ENCODE measurements around the gene DHX16.
"Not testable (repeated sequence)": the region's sequence is repeated elsewhere in the genome, so short reads cannot be mapped to it uniquely, and the experiment has no call there.

Gene DHX16

DNA sequence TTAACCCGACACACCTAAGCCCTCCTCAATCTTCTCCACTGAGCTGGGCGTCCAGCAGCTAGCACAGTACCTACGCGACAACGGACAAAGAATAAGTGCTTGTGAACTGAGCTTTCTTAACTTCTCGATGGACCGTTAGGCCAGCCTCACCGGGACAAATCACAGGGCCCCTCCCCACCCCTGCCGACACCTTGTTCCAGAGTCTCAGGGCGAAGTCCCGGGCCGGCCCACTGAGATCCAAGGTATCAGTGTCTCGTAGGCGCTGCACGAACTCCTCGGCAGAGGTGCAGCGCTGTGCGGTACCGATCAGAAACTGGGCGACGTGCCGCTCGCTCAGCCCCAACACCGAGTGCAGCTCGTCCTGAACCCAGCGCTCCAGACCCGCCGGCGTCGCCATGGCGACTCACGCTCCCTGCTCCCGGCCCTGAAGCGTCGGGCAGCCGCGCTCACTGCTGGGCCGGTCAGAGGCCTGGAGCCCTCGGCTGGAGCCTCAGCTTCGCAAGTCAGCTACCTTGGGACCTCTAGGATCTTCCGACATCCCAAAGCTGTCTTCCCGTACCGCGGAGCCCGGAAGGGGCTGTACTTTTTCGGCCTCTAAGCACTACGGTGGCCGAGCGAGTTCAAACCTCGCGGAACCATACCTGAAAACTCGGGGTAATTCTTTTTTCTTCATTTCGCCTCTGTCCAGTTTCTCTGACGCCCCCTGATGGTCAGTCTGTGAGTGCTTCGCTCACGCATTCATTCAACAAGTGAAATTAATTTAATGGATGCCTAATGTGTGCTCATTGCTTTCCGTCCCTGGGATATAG lies at the start of gene DHX16:
Gene DHX16 (minus strand): TSS at position 562 of the 809 bp plus-strand sequence. CDS start 165 bp downstream, at position 397.
- Histone ChIP-seq H3K27me3 (ENCODE audit: control insufficient read depth, insufficient read depth, low read length) (no peaks in the 10 kb centered on the region), H3K9ac (ENCODE audit: low read length) (peak within 1 kb of the TSS; percentile 76), H3K4me1 (ENCODE audit: control insufficient read depth, insufficient read depth, low read length) (peaks cover 12% of the 10 kb centered on the region), H3K4me3 (ENCODE audit: low read length) (peak within 1 kb of the TSS; percentile 94), H3K36me3 (ENCODE audit: control insufficient read depth, insufficient read depth, low read length) (peaks cover 10% of the 10 kb centered on the region), H3K9me3 (ENCODE audit: control insufficient read depth, low read length) (no peaks in the 10 kb centered on the region)

DNA sequence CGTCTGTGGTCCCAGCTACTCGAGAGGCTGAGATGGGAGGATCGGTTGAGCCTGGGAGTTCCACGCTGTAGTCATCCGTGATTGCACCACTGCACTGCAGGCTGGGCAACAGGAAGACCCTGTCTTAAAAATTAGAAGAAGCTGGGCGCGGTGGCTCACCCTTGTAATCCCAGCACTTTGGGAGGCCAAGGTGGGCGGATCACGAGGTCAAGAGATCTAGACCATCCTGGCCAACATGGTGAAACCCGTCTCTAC lies 49.1 kb upstream of the DHX16 start:
- H3K27me3 ChIP-seq (ENCODE audit: control insufficient read depth, insufficient read depth, low read length); H3K9me3 ChIP-seq (ENCODE audit: control insufficient read depth, low read length): not testable (repeated sequence)
- Histone ChIP-seq H3K36me3 (ENCODE audit: control insufficient read depth, insufficient read depth, low read length) (peaks cover 22% of the 10 kb centered on the region), H3K4me3 (ENCODE audit: low read length) (peak overlapping the region; percentile 69), H3K9ac (ENCODE audit: low read length) (peak overlapping the region; percentile 72), H3K4me1 (ENCODE audit: control insufficient read depth, insufficient read depth, low read length) (peaks cover 25% of the 10 kb centered on the region)

DNA sequence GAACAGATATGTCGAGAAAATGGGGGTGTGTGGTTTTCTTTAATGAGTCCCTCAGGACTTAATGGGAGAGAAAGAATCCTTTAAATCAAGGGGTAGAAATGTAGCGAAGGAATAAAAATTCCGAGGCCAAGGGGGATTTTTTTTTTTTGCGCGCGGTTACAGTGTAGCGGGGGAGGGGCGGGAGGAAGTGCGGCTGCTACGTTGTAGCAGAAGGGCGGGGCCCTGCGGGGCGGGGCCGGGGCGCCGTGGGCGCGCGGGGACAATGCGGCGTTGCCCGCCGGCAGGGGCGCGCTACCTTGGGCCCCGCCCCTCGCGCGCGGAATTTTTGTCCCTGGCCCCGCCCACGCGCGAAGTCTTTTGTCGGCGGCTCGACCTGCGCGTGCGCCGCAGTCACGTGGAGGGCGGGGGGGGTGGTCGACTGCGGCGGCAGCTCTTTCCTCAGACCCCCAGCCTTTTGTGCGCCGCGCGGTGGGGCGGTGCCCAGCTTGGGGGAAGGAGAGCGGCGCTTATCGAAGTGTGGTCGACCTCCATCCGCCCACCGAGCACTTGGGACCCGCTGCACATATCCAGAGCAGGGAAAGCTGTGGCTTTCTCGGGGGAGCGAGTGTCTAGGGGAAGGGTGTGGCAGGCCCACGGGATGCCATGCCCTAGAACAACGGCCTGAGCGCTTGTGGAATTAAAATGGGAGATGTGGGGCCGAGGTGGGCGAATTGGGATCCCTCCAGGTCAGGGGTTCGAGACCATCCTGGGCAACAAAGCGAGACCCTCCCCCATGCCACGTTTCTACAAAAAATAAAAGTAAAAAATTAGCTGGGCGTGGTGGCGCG lies 48.6 kb upstream of the DHX16 start:
- Histone ChIP-seq H3K4me1 (ENCODE audit: control insufficient read depth, insufficient read depth, low read length) (peaks cover 25% of the 10 kb centered on the region), H3K4me3 (ENCODE audit: low read length) (peak overlapping the region; percentile 95), H3K9me3 (ENCODE audit: control insufficient read depth, low read length) (no peaks in the 10 kb centered on the region), H3K27me3 (ENCODE audit: control insufficient read depth, insufficient read depth, low read length) (no peaks in the 10 kb centered on the region), H3K9ac (ENCODE audit: low read length) (peak overlapping the region; percentile 87), H3K36me3 (ENCODE audit: control insufficient read depth, insufficient read depth, low read length) (peaks cover 22% of the 10 kb centered on the region)

DNA sequence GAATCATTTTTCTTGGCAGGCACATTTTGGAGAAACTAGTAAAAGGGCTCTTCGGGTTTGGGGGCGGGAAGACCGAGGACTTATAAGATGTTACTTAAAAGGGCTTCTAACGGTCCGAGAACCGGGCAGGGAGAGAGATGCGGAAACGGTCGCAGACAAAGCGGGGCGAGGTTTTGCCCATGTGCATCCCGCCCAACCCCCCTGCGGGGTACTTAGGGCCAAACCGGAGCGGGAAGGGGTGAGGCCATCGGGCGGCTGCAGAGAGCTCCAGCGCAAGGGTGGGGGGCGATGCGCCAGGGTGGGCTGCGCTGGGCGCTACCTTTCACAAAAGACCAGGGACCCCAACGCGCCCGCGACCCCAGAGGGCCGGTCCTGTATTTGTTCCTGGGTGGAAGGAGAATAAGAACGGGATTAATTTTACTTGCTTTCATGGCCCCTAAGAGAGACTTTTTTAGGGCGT lies 48.0 kb upstream of the DHX16 start:
- peaks cover 25% of the 10 kb centered on the region for H3K4me1 ChIP-seq (ENCODE audit: control insufficient read depth, insufficient read depth, low read length)
- H3K27me3 ChIP-seq (ENCODE audit: control insufficient read depth, insufficient read depth, low read length) = no peaks in the 10 kb centered on the region
- H3K9ac ChIP-seq (ENCODE audit: low read length) = peak overlapping the region; percentile 87
- peak overlapping the region; percentile 95 for H3K4me3 ChIP-seq (ENCODE audit: low read length)
- peaks cover 19% of the 10 kb centered on the region for H3K36me3 ChIP-seq (ENCODE audit: control insufficient read depth, insufficient read depth, low read length)
- H3K9me3 ChIP-seq (ENCODE audit: control insufficient read depth, low read length) = no peaks in the 10 kb centered on the region

DNA sequence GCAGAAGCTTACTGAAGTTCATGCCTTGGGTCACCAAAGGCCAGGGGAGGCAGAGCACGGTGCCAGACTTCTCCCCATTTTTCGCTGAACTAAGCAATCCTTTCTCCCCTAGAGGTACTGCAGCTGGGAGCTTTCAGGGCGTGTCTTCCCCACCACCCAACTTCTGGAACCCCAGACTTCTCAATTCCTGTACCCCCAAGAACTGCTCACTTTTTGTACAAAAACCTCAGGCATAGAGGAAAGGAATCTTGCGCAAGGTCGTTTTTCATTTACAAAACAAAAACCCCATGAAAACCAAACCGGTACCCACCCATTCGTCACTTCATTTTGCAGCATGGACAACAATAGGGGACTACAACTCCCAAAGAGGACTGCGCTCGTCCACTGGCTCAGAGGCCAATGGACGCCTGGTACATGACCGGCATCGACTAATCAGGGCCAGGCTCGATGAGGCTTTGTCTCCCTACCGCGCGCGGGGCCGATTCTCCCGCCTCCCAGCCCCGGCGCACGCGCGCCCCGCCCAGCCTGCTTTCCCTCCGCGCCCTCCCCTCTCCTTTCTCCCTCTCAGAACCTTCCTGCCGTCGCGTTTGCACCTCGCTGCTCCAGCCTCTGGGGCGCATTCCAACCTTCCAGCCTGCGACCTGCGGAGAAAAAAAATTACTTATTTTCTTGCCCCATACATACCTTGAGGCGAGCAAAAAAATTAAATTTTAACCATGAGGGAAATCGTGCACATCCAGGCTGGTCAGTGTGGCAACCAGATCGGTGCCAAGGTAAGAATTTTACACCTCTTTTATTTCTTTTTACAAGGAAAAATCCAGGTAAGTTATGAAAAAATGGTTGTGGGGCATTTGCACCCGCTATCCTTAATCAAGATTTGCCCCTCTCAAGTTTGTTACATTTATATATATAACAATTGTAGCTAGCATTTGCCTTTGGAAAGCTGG lies 47.3 kb upstream of the DHX16 start, which contains the start of gene TUBB:
Gene TUBB (plus strand): TSS at position 562 of the 947 bp plus-strand sequence. CDS start 155 bp downstream, at position 717.
- H3K9ac ChIP-seq (ENCODE audit: low read length) = peak within 1 kb of the TSS; percentile 87
- no peaks in the 10 kb centered on the region for H3K9me3 ChIP-seq (ENCODE audit: control insufficient read depth, low read length)
- H3K4me1 ChIP-seq (ENCODE audit: control insufficient read depth, insufficient read depth, low read length) = peaks cover 25% of the 10 kb centered on the region
- no peaks in the 10 kb centered on the region for H3K27me3 ChIP-seq (ENCODE audit: control insufficient read depth, insufficient read depth, low read length)
- peak within 1 kb of the TSS; percentile 95 for H3K4me3 ChIP-seq (ENCODE audit: low read length)
- H3K36me3 ChIP-seq (ENCODE audit: control insufficient read depth, insufficient read depth, low read length) = peaks cover 17% of the 10 kb centered on the region

DNA sequence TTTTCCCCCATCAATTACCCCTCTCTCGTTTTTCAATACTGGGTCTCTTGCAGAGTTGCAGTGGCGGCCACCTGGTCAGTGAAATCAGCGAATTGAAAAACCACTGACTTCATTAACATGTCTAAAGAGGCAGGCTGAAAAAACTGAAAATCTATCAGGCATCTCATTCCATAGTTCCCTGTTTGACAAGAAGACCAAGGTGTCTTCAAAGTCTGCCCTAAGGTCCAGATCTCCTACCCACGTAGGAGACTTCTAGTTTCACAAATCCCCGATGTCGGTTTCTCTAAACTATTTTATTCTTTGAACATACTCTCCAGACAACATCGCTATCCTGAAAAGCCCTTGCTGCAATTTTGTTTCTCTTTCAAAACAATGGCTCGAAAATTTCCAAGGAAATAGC lies 46.5 kb upstream of the DHX16 start:
- peaks cover 11% of the 10 kb centered on the region for H3K36me3 ChIP-seq (ENCODE audit: control insufficient read depth, insufficient read depth, low read length)
- peaks cover 25% of the 10 kb centered on the region for H3K4me1 ChIP-seq (ENCODE audit: control insufficient read depth, insufficient read depth, low read length)
- no peaks in the 10 kb centered on the region for H3K27me3 ChIP-seq (ENCODE audit: control insufficient read depth, insufficient read depth, low read length)
- H3K9me3 ChIP-seq (ENCODE audit: control insufficient read depth, low read length) = no peaks in the 10 kb centered on the region
- H3K9ac ChIP-seq (ENCODE audit: low read length) = peak overlapping the region; percentile 66
- peak overlapping the region; percentile 16 for H3K4me3 ChIP-seq (ENCODE audit: low read length)

DNA sequence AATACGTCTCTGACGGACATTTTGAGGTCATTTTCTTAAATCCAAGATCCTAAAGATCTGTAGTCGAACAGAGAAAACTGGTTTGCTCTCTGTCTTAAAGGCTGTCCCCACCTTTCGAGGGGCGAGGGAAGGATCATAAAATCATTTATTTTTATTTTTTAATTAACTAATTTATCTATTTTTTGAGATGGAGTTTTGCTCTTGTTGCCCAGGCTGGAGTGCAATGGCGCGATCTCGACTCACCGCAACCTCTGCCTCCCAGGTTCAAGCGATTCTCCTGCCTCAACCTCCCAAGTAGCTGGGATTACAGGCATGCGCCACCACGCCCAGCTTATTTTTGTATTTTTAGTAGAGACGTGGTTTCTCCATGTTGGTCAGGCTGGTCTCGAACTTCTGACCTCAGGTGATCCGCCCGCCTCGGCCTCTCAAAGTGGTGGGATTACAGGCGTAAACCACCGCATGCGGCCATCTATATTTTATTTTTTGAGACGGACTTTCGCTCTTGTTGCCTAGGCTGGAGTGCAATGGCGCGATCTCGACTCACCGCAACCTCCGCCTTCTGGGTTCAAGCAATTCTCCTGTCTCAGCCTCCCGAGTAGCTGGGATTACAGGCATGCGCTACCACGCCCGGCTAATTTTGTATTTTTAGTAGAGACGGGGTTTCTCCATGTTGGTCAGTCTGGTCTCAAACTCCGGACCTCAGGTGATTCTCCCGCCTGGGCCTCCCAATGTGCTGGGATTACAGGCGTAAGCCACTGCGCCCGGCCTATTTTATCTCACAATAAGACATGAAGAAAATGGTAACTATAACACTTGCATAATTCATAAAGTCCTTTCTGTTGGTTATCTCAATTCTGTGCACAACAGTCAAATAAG lies 45.3 kb upstream of the DHX16 start:
- H3K9me3 ChIP-seq (ENCODE audit: control insufficient read depth, low read length); H3K4me3 ChIP-seq (ENCODE audit: low read length); H3K36me3 ChIP-seq (ENCODE audit: control insufficient read depth, insufficient read depth, low read length); H3K27me3 ChIP-seq (ENCODE audit: control insufficient read depth, insufficient read depth, low read length): not testable (repeated sequence)
- peaks cover 13% of the 10 kb centered on the region for H3K4me1 ChIP-seq (ENCODE audit: control insufficient read depth, insufficient read depth, low read length)
- peak overlapping the region; percentile 56 for H3K9ac ChIP-seq (ENCODE audit: low read length)

DNA sequence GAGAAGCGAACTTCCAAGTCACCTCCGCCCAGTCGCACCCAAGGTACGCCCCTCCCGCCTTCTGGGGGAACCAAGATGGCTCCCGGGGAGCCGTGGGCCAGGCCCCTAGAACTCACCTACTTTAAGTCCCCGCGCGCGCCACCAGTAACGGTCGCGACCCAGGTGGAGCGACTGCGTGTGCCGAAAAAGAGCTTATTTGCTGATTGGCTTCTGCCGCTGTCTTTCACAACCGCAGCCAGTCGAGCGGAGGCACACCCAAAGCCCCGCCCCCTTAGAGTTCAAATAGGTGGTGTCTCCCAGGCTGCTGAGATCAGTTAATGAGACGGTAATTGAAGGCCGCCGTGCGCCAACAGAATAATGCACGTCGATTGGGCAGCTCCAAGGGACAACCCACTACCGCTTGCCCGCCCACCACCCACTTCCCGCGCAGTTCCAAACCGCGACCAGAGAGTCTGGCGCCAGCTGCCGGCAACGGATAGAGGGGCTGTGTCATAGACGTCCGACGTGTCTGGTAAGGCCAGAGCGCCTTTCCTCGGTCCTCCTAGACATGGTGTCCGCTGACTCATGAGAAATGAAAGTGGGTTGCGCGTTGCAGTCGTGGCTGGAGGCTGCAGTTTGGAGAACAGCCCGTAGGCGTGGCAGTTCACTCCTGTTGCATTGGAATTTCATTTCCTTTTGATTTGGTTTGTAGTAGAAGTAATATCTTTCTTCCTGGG lies 44.5 kb upstream of the DHX16 start, which contains the start of gene MDC1:
Gene MDC1 (minus strand): TSS at position 153 of the 716 bp plus-strand sequence. CDS start 2,106 bp downstream, outside the sequence.
- H3K4me1 ChIP-seq (ENCODE audit: control insufficient read depth, insufficient read depth, low read length) = peaks cover 5% of the 10 kb centered on the region
- H3K36me3 ChIP-seq (ENCODE audit: control insufficient read depth, insufficient read depth, low read length) = no peaks in the 10 kb centered on the region
- no peaks in the 10 kb centered on the region for H3K27me3 ChIP-seq (ENCODE audit: control insufficient read depth, insufficient read depth, low read length)
- no peaks in the 10 kb centered on the region for H3K9me3 ChIP-seq (ENCODE audit: control insufficient read depth, low read length)
- H3K4me3 ChIP-seq (ENCODE audit: low read length) = peak within 1 kb of the TSS; percentile 47
- peak within 1 kb of the TSS; percentile 71 for H3K9ac ChIP-seq (ENCODE audit: low read length)

DNA sequence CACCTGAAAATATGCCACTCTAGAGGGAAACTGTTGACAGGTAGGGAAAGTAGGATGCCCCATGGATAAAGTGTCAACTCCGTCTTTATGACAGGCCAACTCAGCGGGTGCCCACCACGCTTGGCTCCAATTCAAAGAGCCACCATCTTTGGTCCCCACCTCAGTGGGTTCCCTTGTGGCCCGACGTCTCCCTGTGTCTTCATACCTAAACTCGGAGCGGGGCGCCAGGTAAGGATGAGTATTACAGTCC lies 44.0 kb upstream of the DHX16 start:
- Histone ChIP-seq H3K4me1 (ENCODE audit: control insufficient read depth, insufficient read depth, low read length) (peaks cover 1% of the 10 kb centered on the region), H3K9me3 (ENCODE audit: control insufficient read depth, low read length) (no peaks in the 10 kb centered on the region), H3K36me3 (ENCODE audit: control insufficient read depth, insufficient read depth, low read length) (no peaks in the 10 kb centered on the region), H3K27me3 (ENCODE audit: control insufficient read depth, insufficient read depth, low read length) (no peaks in the 10 kb centered on the region), H3K4me3 (ENCODE audit: low read length) (peak overlapping the region; percentile 47), H3K9ac (ENCODE audit: low read length) (peak overlapping the region; percentile 71)

DNA sequence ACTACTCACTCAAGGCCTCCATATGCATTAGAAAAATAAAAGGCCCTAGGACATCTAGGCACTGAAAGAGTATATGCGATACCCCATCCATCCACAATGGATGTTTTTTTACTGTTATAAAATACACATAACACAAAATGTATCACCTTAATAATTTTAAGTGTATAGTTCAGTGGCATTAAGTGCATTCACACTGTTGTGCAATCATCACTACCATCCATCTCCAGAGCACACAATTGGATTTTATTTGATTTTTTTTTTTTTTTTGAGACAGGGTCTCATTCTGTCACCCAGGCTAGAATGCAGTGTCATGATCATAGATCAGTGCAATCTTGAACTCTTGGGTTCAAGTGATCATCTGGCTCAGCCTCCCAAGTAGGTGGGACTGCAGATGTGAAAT lies 41.5 kb upstream of the DHX16 start:
- H3K4me3 ChIP-seq (ENCODE audit: low read length) = no peak overlapping the region
- H3K36me3 ChIP-seq (ENCODE audit: control insufficient read depth, insufficient read depth, low read length) = no peaks in the 10 kb centered on the region
- no peaks in the 10 kb centered on the region for H3K9me3 ChIP-seq (ENCODE audit: control insufficient read depth, low read length)
- H3K27me3 ChIP-seq (ENCODE audit: control insufficient read depth, insufficient read depth, low read length) = no peaks in the 10 kb centered on the region
- H3K9ac ChIP-seq (ENCODE audit: low read length) = no peak overlapping the region
- no peaks in the 10 kb centered on the region for H3K4me1 ChIP-seq (ENCODE audit: control insufficient read depth, insufficient read depth, low read length)

Measured in mucosa of stomach (tissue), 1 donor.